OCI-LY7 (cell line): ENCODE data around the gene TRIM38. TPM values are rescaled to one million over a fixed set of nuclear protein-coding genes. Genes with fewer than 3 reads are reported as not detected.

Experiments
- BruUV-seq: library from RNA; stranded (reverse); fragments of 400-500 nt; replicated peaks from 2 replicates; lab custom pipeline; 2021; lab: Mats Ljungman, UMichigan
- CTCF ChIA-PET: fragments of 300-600 bp; sonication (Branson Sonifier 250); formaldehyde crosslinking; loops from one replicate; lab custom pipeline; 2022; ENCODE audit warnings: antibody characterized with exemption; ENCODE audit not compliant: unreplicated experiment; lab: Charles Lee
- POLR2A ChIA-PET: fragments of 300-600 bp; sonication (Branson Sonifier 250); formaldehyde crosslinking; loops from one replicate; lab custom pipeline; 2022; ENCODE audit warnings: antibody characterized with exemption; lab: Charles Lee
- DNase-seq: peaks from one replicate; pipeline ENCODE4 v3.0.0-alpha.2; 2015; ENCODE audit warnings: low spot score
- H2AFZ ChIP-seq: fragments of 200-600 bp; sonication (generic), shearing (Covaris generic); 2 replicates; pipeline ENCODE4 v1.6.1; 2014; ENCODE audit warnings: mild to moderate bottlenecking, antibody characterized with exemption, low read length, moderate library complexity
- H3K27ac ChIP-seq: fragments of 200-600 bp; sonication (generic); 2 replicates; pipeline ENCODE4 v1.5.1; 2014; ENCODE audit warnings: mixed run types, low read depth, mild to moderate bottlenecking, moderate library complexity, low read length, inconsistent platforms; ENCODE audit not compliant: poor library complexity, severe bottlenecking
- H3K36me3 ChIP-seq: fragments of 200-600 bp; sonication (generic); 2 replicates; pipeline ENCODE4 v1.6.1; 2014; ENCODE audit warnings: mild to moderate bottlenecking, antibody characterized with exemption, low read length, moderate library complexity, mixed read lengths; ENCODE audit not compliant: insufficient read depth
- H3K4me1 ChIP-seq: fragments of 200-600 bp; sonication (generic); 2 replicates; pipeline ENCODE4 v1.5.1; 2014; ENCODE audit warnings: mild to moderate bottlenecking, low read length; ENCODE audit not compliant: insufficient read depth, poor library complexity, severe bottlenecking
- H3K4me2 ChIP-seq: fragments of 200-600 bp; sonication (generic); 2 replicates; pipeline ENCODE4 v1.6.1; 2014; ENCODE audit warnings: mild to moderate bottlenecking, low read length
- H3K4me3 ChIP-seq: fragments of 200-600 bp; sonication (generic); 2 replicates; pipeline ENCODE4 v1.5.1; 2014; ENCODE audit warnings: mild to moderate bottlenecking, low read depth, low read length; ENCODE audit not compliant: poor library complexity, severe bottlenecking
- H3K79me2 ChIP-seq: fragments of 200-600 bp; sonication (generic); 2 replicates; pipeline ENCODE4 v1.6.1; 2016; ENCODE audit warnings: low read depth, mild to moderate bottlenecking, low read length, moderate library complexity, mixed read lengths; ENCODE audit not compliant: insufficient read depth
- H3K9me2 ChIP-seq: fragments of 200-600 bp; sonication (generic); 2 replicates; pipeline ENCODE4 v1.6.1; 2016; ENCODE audit warnings: mild to moderate bottlenecking, low read length, mixed read lengths; ENCODE audit not compliant: insufficient read depth
- H3K9me3 ChIP-seq: fragments of 200-600 bp; sonication (generic); 2 replicates; pipeline ENCODE4 v1.6.1; 2014; ENCODE audit warnings: mild to moderate bottlenecking, mixed run types, low read length, mixed read lengths
- H4K20me1 ChIP-seq: fragments of 200-600 bp; sonication (generic); 2 replicates; pipeline ENCODE4 v1.6.1; 2014; ENCODE audit warnings: mild to moderate bottlenecking, antibody characterized with exemption, low read length, moderate library complexity, mixed read lengths; ENCODE audit not compliant: insufficient read depth
- CTCF ChIP-seq: fragments of 200-600 bp; sonication (generic); conservative IDR thresholded peaks from 2 replicates; pipeline ENCODE4 v1.5.1; 2014; ENCODE audit warnings: mild to moderate bottlenecking, antibody characterized with exemption, low read length, moderate library complexity, mixed read lengths
- EZH2phosphoT487 ChIP-seq: fragments of 200-600 bp; sonication (generic); IDR thresholded peaks from 2 replicates; pipeline ENCODE4 v1.6.1; 2018; ENCODE audit warnings: low read depth, borderline replicate concordance, mild to moderate bottlenecking, mixed run types, antibody characterized with exemption, low read length, moderate library complexity, mixed read lengths
- intact Hi-C: fragments of 100-400 bp; cut with micrococcal nuclease; formaldehyde crosslinking; loops from one replicate; pipeline ENCODE4 v1.10.0; 2022; ENCODE audit not compliant: unreplicated experiment
- total RNA-seq, 2 experiments: library from RNA; depleted of rRNA in 1 of 2; stranded (reverse); fragments of >200 nt in 1 of 2; shearing (Covaris generic) in 1 of 2; gene quantifications; 2 replicates each; pipeline ENCODE4 v1.2.3, GENCODE V29; 2014 to 2022

Gene TRIM38
- total RNA-seq, 2 experiments from 2014 or later, result 12.8 to 14.8 TPM

- no peak overlapping the region for H3K27ac ChIP-seq
- H3K9me2 ChIP-seq, result no peaks in the 10 kb centered on the region
- TF ChIP-seq EZH2phosphoT487, result no peak
- TF ChIP-seq CTCF, result no peak
- ChIA-PET CTCF (no interaction called here), POLR2A (no interaction called here)
- no peaks in the 10 kb centered on the region for H3K4me1 ChIP-seq
- BruUV-seq, result no TSS peak
- no peaks in the 10 kb centered on the region for H3K79me2 ChIP-seq
- intact Hi-C loops, result no loop called here
- H3K9me3 ChIP-seq, result no peaks in the 10 kb centered on the region
- H4K20me1 ChIP-seq, result no peaks in the 10 kb centered on the region
- H3K4me2 ChIP-seq, result no peak overlapping the region
- no peak for DNase-seq
- H2AFZ ChIP-seq, result no peak overlapping the region
- H3K4me3 ChIP-seq, result no peak overlapping the region
- no peaks in the 10 kb centered on the region for H3K36me3 ChIP-seq
Measured at GRCh38 chr6:25916330-25916729, 46.3 kb upstream of the TRIM38 start.

GRCh38 chr6:25916789-25917490 is 45.7 kb upstream of the TRIM38 start:
- TF ChIP-seq CTCF, result no peak
- no peak for TF ChIP-seq EZH2phosphoT487
- no TSS peak for BruUV-seq
- Histone ChIP-seq H3K4me1 (no peaks in the 10 kb centered on the region), H3K36me3 (no peaks in the 10 kb centered on the region), H3K9me2 (no peaks in the 10 kb centered on the region), H3K79me2 (no peaks in the 10 kb centered on the region), H2AFZ (no peak overlapping the region), H3K4me3 (no peak overlapping the region), H3K9me3 (no peaks in the 10 kb centered on the region), H4K20me1 (no peaks in the 10 kb centered on the region), H3K27ac (no peak overlapping the region), H3K4me2 (no peak overlapping the region)
- no peak for DNase-seq
- ChIA-PET CTCF (no interaction called here), POLR2A (no interaction called here)
- intact Hi-C loops, result no loop called here

- no peaks in the 10 kb centered on the region for H3K9me2 ChIP-seq
- H3K4me2 ChIP-seq, result no peak overlapping the region
- CTCF ChIA-PET, result no interaction called here
- POLR2A ChIA-PET, result no interaction called here
- H3K9me3 ChIP-seq, result no peaks in the 10 kb centered on the region
- intact Hi-C loops, result no loop called here
- H3K4me3 ChIP-seq, result no peak overlapping the region
- no TSS peak for BruUV-seq
- H4K20me1 ChIP-seq, result no peaks in the 10 kb centered on the region
- no peak overlapping the region for H2AFZ ChIP-seq
- no peak for TF ChIP-seq EZH2phosphoT487
- no peak for TF ChIP-seq CTCF
- H3K79me2 ChIP-seq, result no peaks in the 10 kb centered on the region
- no peaks in the 10 kb centered on the region for H3K4me1 ChIP-seq
- H3K27ac ChIP-seq, result no peak overlapping the region
- no peak for DNase-seq
- H3K36me3 ChIP-seq, result no peaks in the 10 kb centered on the region
Measured at GRCh38 chr6:25918083-25918683, 44.4 kb upstream of the TRIM38 start.
